Uterus (tissue), 2 donors: ENCODE data around the gene UNC13A.

Source experiments
- CTCF ChIP-seq, 4 experiments: fragments of 200-600 bp in 2 of 4; fragments of 450-650 bp in 2 of 4; sonication (generic) in 2 of 4; IDR thresholded peaks; one replicate each; pipeline ENCODE4 v1.5.1; 2016 to 2019; ENCODE audit warnings: antibody characterized with exemption in 4 of 4, mild to moderate bottlenecking in 2 of 4, moderate library complexity in 1 of 4
- POLR2A ChIP-seq, 2 donors: fragments of 450-650 bp; IDR thresholded peaks; one replicate each; pipeline ENCODE4 v1.6.1; 2016; ENCODE audit warnings: antibody characterized with exemption in 2 of 2, mild to moderate bottlenecking in 1 of 2, moderate library complexity in 1 of 2

- TF ChIP-seq CTCF (IDR thresholded peaks at IDR 0.05) (peak; percentile 50 to 68 (median 54)), POLR2A (IDR thresholded peaks at IDR 0.05) (no peak)
These were observed 15.8 kb upstream of the UNC13A start for GRCh38 chr19:17703824-17704463.
